ENCODE data around the gene IGBP1. TPM values are rescaled to one million over a fixed set of nuclear protein-coding genes. Genes with fewer than 3 reads are reported as not detected.

The IGBP1 gene
- total and polyA plus RNA-seq, 10 of the 15 experiments (the other 5 are each of a cell fraction or from before 2014, with no cell fraction given) = 29.7 to 120 (median 58.7) TPM

DNA sequence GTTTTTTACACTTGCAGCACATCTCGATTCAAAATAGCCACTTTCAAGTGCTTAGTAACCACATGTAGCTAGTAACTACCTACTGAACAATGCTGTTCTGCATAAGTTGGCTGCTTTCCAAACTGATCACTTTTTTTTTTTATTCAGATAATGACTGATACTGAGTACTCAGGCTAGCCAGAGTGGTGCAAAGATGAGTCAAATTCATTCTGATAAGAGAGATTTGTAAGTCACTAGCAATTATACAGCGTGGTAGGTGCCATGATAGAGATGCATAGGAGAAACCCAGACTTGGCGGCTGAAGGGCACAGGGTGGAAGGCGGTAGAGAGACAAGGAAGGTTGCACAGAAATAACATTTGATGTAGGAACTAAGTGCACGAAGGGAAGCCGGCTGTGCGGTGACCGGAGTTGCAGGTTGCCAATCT, 357 bp upstream of the IGBP1 start:
- peak overlapping the region; percentile 17 for H3K4me2 ChIP-seq (ENCODE audit: control insufficient read depth, insufficient read depth)
- SMC1A ChIA-PET (ENCODE audit: uncharacterized antibody, unreplicated experiment) = interaction anchor here (1.1 to 1.9 kb wide), 8 partner anchors 34 to 303 kb away, joined by 3 to 7 read pairs (median 4); partner anchors contain the start of genes DGAT2L6, KIF4A and PDZD11
- no peaks in the 10 kb centered on the region for H3K9me3 ChIP-seq (replicated peaks; ENCODE audit: control insufficient read depth, insufficient read depth, low read length)
- no peaks in the 10 kb centered on the region for H3K36me3 ChIP-seq (ENCODE audit: control insufficient read depth in 2 of 2, insufficient read depth in 2 of 2, low read length in 1 of 2)
- POLR2A ChIA-PET = interaction anchor here (1.4 kb wide), 2 partner anchors 38 to 157 kb away, joined by 3 to 6 read pairs; partner anchors contain the start of genes KIF4A and PDZD11
- H3K27me3 ChIP-seq (replicated peaks in 1 of 2; ENCODE audit: control insufficient read depth in 2 of 2, insufficient read depth in 2 of 2, low read length in 1 of 2) = no peaks in the 10 kb centered on the region
- no peak overlapping the region for H3K9ac ChIP-seq (ENCODE audit: control insufficient read depth, insufficient read depth, low read length)
- 0 out of 2 replicates have a peak overlapping the region, but pooled peaks have one; percentile 21 for H3K27ac ChIP-seq (ENCODE audit: control insufficient read depth, insufficient read depth)
- H3K4me3 ChIP-seq = peak overlapping the region; percentile 73; the same call in 1 of the 2 replicates
- peak overlapping the region; percentile 89 for H2AFZ ChIP-seq (ENCODE audit: control insufficient read depth, low read depth, low read length)
- CTCF ChIA-PET = interaction anchor here (0.8 to 2.9 kb wide), 29 partner anchors 17 to 1305 kb away, joined by 3 to 15 read pairs (median 4); partner anchors contain the start of genes DGAT2L6, KIF4A and PDZD11
- no peak; the same call in 2 of the 3 replicates for ATAC-seq
- H3K79me2 ChIP-seq (ENCODE audit: control insufficient read depth, insufficient read depth, low read length) = peaks cover 16% of the 10 kb centered on the region
- no peak for DNase-seq (ENCODE audit: low read depth, low spot score)
- RAD21 ChIA-PET (ENCODE audit: unreplicated experiment) = interaction anchor here (0.7 to 2.0 kb wide), 11 partner anchors 36 to 303 kb away, joined by 3 to 11 read pairs (median 4); partner anchors contain the start of genes DGAT2L6, KIF4A and PDZD11
- no TSS peak for BruUV-seq (replicated peaks)
- 25% methylated on average over 8 of the region's 8 CpGs for WGBS (ENCODE audit: insufficient coverage, insufficient replicate concordance, low lambda C conversion rate, missing lambda C conversion rate)
- no peaks in the 10 kb centered on the region for H4K20me1 ChIP-seq (ENCODE audit: control insufficient read depth, insufficient read depth)
- in situ Hi-C loops (cut with MboI) = loop anchor here (25.0 kb wide), 1 partner anchor 96 kb away; the partner anchor contains the start of gene AWAT2
- FAIRE-seq = no peak
- H3K4me1 ChIP-seq (ENCODE audit: control insufficient read depth, insufficient read depth, low read length) = no peaks in the 10 kb centered on the region
- intact Hi-C loops (cut with micrococcal nuclease; ENCODE audit: unreplicated experiment) = loop anchor here (2.0 kb wide), 1 partner anchor 44 kb away; the partner anchor contains the start of gene DGAT2L6
- TF ChIP-seq NFXL1 (IDR thresholded peaks at IDR 0.05; ENCODE audit: borderline replicate concordance) = no peak
- no peak for TF ChIP-seq ZNF24 (IDR thresholded peaks at IDR 0.05)
- TF ChIP-seq ZNF622 (IDR thresholded peaks at IDR 0.05) = no peak
- TF ChIP-seq NFYB (IDR thresholded peaks at IDR 0.05; ENCODE audit: insufficient read depth, low read depth, low read length) = no peak
- TF ChIP-seq, protein P1, sequence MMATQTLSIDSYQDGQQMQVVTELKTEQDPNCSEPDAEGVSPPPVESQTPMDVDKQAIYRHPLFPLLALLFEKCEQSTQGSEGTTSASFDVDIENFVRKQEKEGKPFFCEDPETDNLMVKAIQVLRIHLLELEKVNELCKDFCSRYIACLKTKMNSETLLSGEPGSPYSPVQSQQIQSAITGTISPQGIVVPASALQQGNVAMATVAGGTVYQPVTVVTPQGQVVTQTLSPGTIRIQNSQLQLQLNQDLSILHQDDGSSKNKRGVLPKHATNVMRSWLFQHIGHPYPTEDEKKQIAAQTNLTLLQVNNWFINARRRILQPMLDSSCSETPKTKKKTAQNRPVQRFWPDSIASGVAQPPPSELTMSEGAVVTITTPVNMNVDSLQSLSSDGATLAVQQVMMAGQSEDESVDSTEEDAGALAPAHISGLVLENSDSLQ (IDR thresholded peaks at IDR 0.05) = 0 out of 2 replicates have a peak, but pooled peaks have one; percentile 8
- TF ChIP-seq, protein P2, sequence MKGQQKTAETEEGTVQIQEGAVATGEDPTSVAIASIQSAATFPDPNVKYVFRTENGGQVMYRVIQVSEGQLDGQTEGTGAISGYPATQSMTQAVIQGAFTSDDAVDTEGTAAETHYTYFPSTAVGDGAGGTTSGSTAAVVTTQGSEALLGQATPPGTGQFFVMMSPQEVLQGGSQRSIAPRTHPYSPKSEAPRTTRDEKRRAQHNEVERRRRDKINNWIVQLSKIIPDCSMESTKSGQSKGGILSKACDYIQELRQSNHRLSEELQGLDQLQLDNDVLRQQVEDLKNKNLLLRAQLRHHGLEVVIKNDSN (IDR thresholded peaks at IDR 0.05; ENCODE audit: borderline replicate concordance, extremely low read length, insufficient read depth, low read depth, low read length) = no peak
- TF ChIP-seq, protein P3, sequence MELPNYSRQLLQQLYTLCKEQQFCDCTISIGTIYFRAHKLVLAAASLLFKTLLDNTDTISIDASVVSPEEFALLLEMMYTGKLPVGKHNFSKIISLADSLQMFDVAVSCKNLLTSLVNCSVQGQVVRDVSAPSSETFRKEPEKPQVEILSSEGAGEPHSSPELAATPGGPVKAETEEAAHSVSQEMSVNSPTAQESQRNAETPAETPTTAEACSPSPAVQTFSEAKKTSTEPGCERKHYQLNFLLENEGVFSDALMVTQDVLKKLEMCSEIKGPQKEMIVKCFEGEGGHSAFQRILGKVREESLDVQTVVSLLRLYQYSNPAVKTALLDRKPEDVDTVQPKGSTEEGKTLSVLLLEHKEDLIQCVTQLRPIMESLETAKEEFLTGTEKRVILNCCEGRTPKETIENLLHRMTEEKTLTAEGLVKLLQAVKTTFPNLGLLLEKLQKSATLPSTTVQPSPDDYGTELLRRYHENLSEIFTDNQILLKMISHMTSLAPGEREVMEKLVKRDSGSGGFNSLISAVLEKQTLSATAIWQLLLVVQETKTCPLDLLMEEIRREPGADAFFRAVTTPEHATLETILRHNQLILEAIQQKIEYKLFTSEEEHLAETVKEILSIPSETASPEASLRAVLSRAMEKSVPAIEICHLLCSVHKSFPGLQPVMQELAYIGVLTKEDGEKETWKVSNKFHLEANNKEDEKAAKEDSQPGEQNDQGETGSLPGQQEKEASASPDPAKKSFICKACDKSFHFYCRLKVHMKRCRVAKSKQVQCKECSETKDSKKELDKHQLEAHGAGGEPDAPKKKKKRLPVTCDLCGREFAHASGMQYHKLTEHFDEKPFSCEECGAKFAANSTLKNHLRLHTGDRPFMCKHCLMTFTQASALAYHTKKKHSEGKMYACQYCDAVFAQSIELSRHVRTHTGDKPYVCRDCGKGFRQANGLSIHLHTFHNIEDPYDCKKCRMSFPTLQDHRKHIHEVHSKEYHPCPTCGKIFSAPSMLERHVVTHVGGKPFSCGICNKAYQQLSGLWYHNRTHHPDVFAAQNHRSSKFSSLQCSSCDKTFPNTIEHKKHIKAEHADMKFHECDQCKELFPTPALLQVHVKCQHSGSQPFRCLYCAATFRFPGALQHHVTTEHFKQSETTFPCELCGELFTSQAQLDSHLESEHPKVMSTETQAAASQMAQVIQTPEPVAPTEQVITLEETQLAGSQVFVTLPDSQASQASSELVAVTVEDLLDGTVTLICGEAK (IDR thresholded peaks at IDR 0.05; ENCODE audit: borderline replicate concordance) = peak; percentile 14; the same call in 1 of the 2 replicates
- no peak for TF ChIP-seq CBFB (IDR thresholded peaks at IDR 0.05; ENCODE audit: low read depth)
- no peak for TF ChIP-seq FOXM1 (IDR thresholded peaks at IDR 0.05; ENCODE audit: low read depth, low read length)
- no peak for TF ChIP-seq MYB (IDR thresholded peaks at IDR 0.05; ENCODE audit: borderline replicate concordance, low read depth, low read length)
- TF ChIP-seq STAT1 (conservative IDR thresholded peaks at IDR 0.05) = no peak
- TF ChIP-seq GABPA (IDR thresholded peaks at IDR 0.05; ENCODE audit: low read depth) = 0 out of 2 replicates have a peak, but pooled peaks have one; percentile 39
- TF ChIP-seq EED (IDR thresholded peaks at IDR 0.05; ENCODE audit: low read depth) = peak; percentile 35; the same call in 1 of the 2 replicates
- TF ChIP-seq RFX5 (IDR thresholded peaks at IDR 0.05; ENCODE audit: low read depth, low read length) = no peak
- TF ChIP-seq NR2F1 (conservative IDR thresholded peaks at IDR 0.05) = no peak

Data from GM12878 (cell line).